Activated naive CD4-positive, alpha-beta T cell treated with anti-CD3 and anti-CD28 coated beads, Interleukin-2, amount 50 U/mL, for 24 hours (primary cell): ENCODE results near the gene ZNF205.
"Not testable (repeated sequence)": the region's sequence is repeated elsewhere in the genome, so short reads cannot be mapped to it uniquely, and the experiment has no call there.

Experiments used
- H3K27ac Mint-ChIP-seq: one replicate; pipeline ENCODE4 v1.8.0; 2021; ENCODE audit warnings: mild to moderate bottlenecking, mixed read lengths
- H3K27me3 Mint-ChIP-seq: one replicate; pipeline ENCODE4 v1.8.0; 2021; ENCODE audit warnings: mixed read lengths
- H3K36me3 Mint-ChIP-seq: one replicate; pipeline ENCODE4 v1.8.0; 2021; ENCODE audit warnings: mixed read lengths
- H3K4me1 Mint-ChIP-seq: one replicate; pipeline ENCODE4 v1.8.0; 2021; ENCODE audit warnings: mixed read lengths
- H3K4me3 Mint-ChIP-seq: one replicate; pipeline ENCODE4 v1.8.0; 2021; ENCODE audit warnings: mild to moderate bottlenecking, mixed read lengths
- H3K9me3 Mint-ChIP-seq: one replicate; pipeline ENCODE4 v1.8.0; 2021; ENCODE audit warnings: mixed read lengths

ZNF205 gene

DNA sequence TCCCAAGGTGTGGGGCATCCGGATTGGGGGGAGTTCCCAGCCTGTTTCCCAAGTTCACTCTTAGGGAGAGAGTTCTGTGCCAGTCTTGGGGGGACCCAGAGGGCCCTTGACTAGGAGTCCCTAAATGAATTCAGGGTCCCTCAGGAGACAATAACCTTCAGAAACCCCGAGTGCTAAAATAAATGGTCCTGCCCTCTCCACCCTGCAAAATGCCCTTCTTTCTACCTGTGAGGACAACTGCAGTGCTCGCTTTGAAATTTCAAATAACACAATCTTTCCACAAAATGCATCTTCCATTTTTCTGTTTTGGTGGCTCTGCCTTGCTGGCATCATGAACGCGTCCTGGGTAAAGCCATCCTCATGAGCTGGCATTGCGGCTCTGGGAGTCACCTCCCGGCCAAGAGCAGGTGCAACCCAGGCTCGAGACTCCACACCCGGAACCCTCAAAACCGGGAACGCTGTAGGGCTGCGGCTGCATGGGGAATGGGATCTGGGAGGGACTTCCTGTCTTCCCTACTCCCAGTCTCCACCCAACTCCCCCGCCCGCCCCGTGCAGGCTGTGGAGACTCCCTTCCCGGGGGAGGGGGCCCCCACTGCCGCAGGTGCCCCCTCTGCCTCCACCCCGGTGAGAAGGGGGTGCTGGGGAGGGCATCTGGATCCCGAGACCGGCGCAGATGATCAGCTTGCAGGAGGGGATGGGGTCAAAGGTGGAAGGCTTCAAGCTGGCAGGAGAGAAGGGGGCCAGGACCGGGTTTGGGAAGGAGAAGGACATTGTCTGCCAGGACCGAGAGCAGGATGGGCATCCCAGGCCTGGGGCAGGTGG, at the start of gene ZNF205:
ZNF205 (plus strand) TSS at position 529 of the 823 bp plus-strand sequence. CDS start 845 bp downstream, outside the sequence.
- no peak within 1 kb of the TSS for H3K4me3 Mint-ChIP-seq
- H3K4me1 Mint-ChIP-seq, result peaks cover 2% of the 10 kb centered on the region
- H3K27ac Mint-ChIP-seq, result no peak within 1 kb of the TSS
- no peaks in the 10 kb centered on the region for H3K27me3 Mint-ChIP-seq
- peaks cover 3% of the 10 kb centered on the region for H3K36me3 Mint-ChIP-seq
- H3K9me3 Mint-ChIP-seq, result no peaks in the 10 kb centered on the region

DNA sequence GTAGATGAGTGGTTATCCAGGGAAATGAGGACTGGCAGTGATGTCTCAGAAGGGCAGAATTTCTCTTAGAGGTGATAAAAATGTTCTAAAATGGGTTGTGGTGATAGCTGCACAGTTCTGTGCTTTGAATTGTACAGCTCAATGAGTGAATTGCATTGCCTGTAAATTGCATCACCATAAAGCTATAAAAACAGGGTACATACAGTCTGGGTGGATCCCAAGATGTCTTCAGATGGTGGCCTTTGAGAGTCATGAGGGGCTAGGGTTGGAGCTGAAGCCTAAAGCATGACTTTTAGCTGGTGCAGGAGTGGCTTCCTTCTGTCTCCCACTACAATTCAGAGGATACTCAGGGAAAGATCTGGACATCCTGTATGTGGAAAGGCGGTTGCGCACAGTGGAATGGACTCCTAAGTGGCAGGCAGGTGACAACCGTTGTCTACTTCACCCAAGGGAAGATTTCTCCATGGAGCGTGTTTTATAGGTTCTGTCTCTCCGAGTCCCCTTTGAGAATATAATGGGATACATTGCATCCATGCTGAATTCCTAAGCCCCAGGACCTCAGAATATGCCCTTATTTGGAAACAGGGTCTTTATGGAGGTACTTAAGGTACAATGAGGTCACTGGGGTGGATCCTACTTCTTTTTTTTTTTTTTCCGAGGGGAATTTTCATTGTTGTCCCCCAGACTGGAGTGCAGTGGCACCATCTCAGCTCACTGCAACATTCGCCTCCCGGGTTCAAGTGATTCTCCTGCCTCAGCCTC, 48.6 kb upstream of the ZNF205 start:
- peaks cover 55% of the 10 kb centered on the region for H3K4me1 Mint-ChIP-seq
- peak overlapping the region; percentile 89 for H3K27ac Mint-ChIP-seq

DNA sequence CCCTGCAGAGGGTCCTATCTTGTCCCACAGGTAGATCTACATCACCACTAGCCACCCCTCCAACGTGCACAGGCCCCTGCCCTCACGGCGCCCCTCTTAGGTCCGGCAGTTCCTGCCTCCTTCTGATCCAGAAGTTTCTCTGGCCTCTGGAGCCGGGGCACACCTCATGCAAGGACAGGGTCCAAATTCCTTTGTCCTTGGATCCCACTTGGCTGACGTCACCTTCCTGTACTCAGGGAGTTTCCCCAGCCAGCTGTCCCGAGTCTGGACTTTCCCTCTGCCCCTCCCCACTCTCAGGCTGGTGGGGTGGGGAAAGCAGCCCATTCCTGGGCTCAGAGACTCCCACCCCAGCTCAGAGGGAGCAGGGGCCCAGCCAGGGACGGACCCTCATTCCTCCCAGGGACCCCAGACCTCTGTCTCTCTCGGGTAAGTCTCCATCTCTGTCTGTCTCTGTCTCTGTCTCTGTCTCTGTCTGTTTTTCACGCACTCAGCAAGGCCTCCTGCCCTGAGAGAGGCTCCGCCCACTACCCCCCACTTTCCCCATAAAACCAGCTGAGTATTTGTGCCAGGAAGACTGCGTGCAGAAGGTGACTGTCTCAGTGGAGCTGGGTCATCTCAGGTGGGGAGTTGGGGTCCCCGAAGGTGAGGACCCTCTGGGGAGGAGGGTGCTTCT, 47.2 kb upstream of the ZNF205 start, which contains the start of gene IL32:
IL32 (plus strand) TSS at position 572 of the 673 bp plus-strand sequence. CDS start 172 bp downstream, outside the sequence.
- Mint-ChIP-seq H3K4me1 (peaks cover 60% of the 10 kb centered on the region), H3K9me3 (no peaks in the 10 kb centered on the region), H3K4me3 (peak within 1 kb of the TSS; percentile 100), H3K27ac (peak within 1 kb of the TSS; percentile 99), H3K36me3 (peaks cover 14% of the 10 kb centered on the region), H3K27me3 (no peaks in the 10 kb centered on the region)

More for the DNA sequence above, 48.6 kb upstream of the ZNF205 start:
- Mint-ChIP-seq H3K27me3 (no peaks in the 10 kb centered on the region), H3K9me3 (no peaks in the 10 kb centered on the region), H3K4me3 (peak overlapping the region; percentile 39), H3K36me3 (peaks cover 8% of the 10 kb centered on the region)

DNA sequence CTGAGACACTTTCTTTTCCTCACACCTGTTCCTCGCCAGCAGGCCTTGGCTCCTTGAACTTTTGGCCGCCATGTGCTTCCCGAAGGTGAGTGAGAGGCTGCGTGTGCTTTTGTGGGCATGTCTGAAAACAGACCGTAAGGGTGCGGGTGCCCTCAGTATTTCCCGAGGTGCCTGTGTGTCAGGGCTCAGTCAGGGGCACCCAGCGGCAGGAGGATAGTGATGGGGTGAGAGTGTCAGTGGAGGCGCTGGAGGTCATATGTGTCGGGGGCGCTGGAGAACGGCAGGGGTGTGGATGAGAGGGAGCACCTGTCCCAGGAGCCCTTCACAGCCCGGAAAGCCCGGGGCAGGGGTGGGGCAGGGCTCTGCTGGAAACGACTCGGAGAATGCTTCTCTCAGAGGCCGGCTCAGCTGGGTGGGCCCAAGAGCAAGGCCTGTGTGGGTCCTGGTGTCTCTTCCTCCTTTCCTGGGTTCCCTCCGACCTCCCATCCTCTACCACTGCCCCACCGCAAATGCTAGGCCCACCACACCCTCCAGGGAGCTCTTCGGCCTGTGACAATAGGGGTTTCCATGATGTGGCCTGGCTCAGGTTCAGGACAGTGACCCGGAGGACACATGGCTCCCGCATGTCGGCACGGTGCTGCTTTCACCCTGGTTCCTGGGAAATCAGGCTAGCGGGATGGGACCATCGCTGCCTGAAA, 46.5 kb upstream of the ZNF205 start:
- H3K4me3 Mint-ChIP-seq, result peak overlapping the region; percentile 100
- peaks cover 59% of the 10 kb centered on the region for H3K4me1 Mint-ChIP-seq
- H3K36me3 Mint-ChIP-seq, result peaks cover 15% of the 10 kb centered on the region
- no peaks in the 10 kb centered on the region for H3K27me3 Mint-ChIP-seq
- no peaks in the 10 kb centered on the region for H3K9me3 Mint-ChIP-seq
- H3K27ac Mint-ChIP-seq, result peak overlapping the region; percentile 99

DNA sequence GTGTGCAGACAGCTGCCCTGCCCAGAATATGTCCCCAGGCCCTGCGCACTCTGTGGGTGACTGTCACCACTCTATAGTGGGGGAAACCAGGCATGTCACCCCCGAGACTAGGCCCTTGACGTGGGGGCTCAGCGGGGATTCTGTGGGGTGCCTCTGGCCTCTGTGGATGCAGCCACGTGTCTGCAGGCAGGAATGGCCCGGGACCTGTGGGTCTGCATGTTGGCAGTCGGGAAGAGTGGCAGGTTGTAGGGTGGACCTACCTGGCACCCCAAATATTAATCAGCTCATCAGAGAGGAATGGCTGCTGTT, 46.0 kb upstream of the ZNF205 start:
- H3K27me3 Mint-ChIP-seq, result no peaks in the 10 kb centered on the region
- no peaks in the 10 kb centered on the region for H3K9me3 Mint-ChIP-seq
- peaks cover 15% of the 10 kb centered on the region for H3K36me3 Mint-ChIP-seq
- peaks cover 64% of the 10 kb centered on the region for H3K4me1 Mint-ChIP-seq
- peak overlapping the region; percentile 100 for H3K4me3 Mint-ChIP-seq
- H3K27ac Mint-ChIP-seq, result peak overlapping the region; percentile 99

DNA sequence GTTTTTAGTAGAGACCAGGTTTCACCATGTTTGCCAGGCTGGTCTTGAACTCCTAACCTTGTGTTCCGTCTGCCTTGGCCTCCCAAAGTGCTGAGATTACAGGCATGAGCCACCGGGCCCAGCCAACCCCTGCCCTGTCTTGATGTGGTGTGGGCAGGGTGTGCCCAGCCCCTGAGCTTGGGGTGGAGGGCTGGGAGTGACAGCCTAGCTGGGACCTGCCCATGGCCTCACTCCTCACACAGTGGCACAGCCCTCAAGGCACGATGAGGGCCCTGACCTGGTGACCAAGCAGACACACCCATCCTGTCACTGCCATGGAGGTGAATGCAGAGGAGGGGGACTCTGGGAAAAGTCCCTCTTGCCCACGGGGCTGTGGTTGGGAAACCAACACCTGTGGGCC, 43.9 kb upstream of the ZNF205 start:
- Mint-ChIP-seq H3K9me3 (no peaks in the 10 kb centered on the region), H3K27ac (peak overlapping the region; percentile 95), H3K36me3 (peaks cover 15% of the 10 kb centered on the region), H3K4me1 (peaks cover 70% of the 10 kb centered on the region), H3K4me3 (peak overlapping the region; percentile 100), H3K27me3 (no peaks in the 10 kb centered on the region)

DNA sequence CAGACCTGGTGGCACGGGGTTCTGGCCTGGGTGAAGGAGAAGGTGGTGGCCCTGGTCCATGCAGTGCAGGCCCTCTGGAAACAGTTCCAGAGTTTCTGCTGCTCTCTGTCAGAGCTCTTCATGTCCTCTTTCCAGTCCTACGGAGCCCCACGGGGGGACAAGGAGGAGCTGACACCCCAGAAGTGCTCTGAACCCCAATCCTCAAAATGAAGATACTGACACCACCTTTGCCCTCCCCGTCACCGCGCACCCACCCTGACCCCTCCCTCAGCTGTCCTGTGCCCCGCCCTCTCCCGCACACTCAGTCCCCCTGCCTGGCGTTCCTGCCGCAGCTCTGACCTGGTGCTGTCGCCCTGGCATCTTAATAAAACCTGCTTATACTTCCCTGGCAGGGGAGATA, 43.2 kb upstream of the ZNF205 start:
- Mint-ChIP-seq H3K36me3 (peaks cover 15% of the 10 kb centered on the region), H3K27ac (peak overlapping the region; percentile 80), H3K4me1 (peaks cover 70% of the 10 kb centered on the region), H3K4me3 (peak overlapping the region; percentile 26)
- H3K9me3 Mint-ChIP-seq, H3K27me3 Mint-ChIP-seq: not testable (repeated sequence)

DNA sequence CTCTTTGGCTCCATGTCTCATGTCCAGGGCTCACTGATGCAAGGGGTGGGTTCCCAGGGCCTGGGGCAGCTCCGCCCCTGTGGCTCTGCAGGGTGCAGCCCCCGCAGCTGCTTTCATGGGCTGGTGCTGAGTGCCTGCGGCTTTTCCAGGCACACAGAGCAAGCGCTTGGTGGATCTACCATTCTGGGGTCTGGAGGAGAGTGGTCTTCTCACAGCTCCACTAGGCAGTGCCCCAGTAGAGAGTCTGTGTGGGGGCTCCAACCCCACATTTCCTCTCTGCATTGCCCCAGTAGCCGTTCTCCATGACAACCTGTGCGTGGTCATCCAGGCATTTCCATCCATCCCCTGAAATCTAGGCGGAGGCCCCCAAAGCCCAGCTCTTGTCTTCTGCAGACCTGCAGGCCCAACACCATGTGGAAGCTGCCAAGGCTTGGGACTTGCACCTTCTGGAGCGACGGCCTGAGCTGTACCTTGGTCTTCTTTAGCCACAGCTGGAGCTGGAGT, 41.7 kb upstream of the ZNF205 start:
- no peaks in the 10 kb centered on the region for H3K9me3 Mint-ChIP-seq
- peak overlapping the region; percentile 80 for H3K27ac Mint-ChIP-seq
- H3K27me3 Mint-ChIP-seq, result no peaks in the 10 kb centered on the region
- H3K4me1 Mint-ChIP-seq, result peaks cover 73% of the 10 kb centered on the region
- peak overlapping the region; percentile 36 for H3K4me3 Mint-ChIP-seq
- peaks cover 11% of the 10 kb centered on the region for H3K36me3 Mint-ChIP-seq

DNA sequence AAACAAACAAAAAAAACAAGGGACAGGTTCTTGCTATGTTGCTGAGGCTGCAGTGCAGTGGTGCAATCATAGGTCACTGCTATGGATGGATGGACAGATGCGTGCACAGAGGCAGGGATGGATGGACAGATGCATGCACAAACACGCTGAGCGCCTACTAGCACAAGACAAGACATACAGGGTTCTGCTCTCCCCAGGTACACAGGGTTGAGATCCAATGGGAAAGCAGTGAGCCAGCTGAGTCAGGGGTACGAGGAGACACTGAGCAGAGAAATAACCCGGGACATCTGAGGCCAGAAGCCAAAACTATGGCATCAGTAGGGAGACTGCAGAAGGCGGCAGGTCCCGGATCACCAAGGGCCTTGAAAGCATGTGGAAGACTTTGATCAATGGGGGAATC, 40.7 kb upstream of the ZNF205 start:
- H3K27me3 Mint-ChIP-seq, result no peaks in the 10 kb centered on the region
- H3K27ac Mint-ChIP-seq, result peak overlapping the region; percentile 56
- H3K36me3 Mint-ChIP-seq, result peaks cover 10% of the 10 kb centered on the region
- H3K9me3 Mint-ChIP-seq, result no peaks in the 10 kb centered on the region
- peaks cover 79% of the 10 kb centered on the region for H3K4me1 Mint-ChIP-seq
- no peak overlapping the region for H3K4me3 Mint-ChIP-seq

DNA sequence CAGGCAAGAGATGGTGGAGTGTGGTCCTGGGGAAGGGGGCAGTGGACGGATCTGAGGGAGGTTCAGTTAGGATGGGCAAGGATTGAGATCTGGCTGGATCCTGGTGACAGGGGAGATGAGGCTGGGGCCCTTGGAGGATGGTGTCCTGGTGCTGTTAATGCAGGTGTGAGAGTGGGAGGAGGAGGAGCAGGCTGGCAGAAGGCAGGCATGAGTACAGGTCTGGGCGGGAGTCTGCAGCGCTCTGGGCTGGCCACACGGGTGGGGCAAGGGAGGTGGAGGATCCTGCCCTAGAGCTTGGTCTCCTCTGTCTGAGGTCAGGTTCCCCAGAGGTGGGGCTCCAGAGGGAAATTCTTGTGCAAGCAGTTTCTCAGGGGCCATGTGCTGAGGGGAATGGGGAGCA, 40.2 kb upstream of the ZNF205 start:
- not testable (repeated sequence) for H3K9me3 Mint-ChIP-seq, H3K36me3 Mint-ChIP-seq, H3K27me3 Mint-ChIP-seq, H3K4me3 Mint-ChIP-seq
- Mint-ChIP-seq H3K27ac (peak overlapping the region; percentile 51), H3K4me1 (peaks cover 84% of the 10 kb centered on the region)

DNA sequence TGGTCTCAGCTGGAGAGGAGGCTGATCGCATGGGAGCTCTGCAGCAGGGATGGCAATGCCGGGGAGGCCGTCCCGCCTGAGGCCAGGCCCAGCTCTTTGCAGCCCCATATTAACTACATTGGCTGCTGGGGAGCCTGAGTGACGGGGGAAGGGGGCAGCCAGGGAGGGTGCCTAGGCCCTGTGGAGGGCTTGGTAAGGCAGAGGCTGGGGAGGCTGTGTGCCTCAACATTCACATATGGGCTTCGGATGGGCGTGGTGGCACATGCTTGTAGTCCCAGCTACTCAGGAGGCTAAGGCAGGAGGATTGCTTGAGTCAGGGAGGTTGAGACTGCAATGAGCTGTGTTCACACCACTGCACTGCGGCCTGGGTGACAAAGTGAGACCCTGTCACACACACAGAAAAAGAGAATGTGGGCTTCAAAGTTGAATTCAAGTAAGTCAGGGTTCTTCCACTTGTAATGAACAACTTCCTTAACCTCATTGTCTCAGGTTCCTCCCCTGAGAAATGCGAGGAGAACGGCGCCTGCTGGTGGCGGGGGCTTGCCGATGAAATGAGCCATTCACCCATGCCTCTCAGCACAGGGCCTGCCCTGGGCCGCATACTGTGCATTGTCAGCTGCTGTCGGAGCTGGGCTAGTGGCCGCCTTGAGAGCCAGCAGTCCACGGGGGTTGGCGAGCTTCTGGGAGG, 39.7 kb upstream of the ZNF205 start:
- Mint-ChIP-seq H3K4me3 (peak overlapping the region; percentile 39), H3K4me1 (peaks cover 86% of the 10 kb centered on the region)
- H3K9me3 Mint-ChIP-seq, H3K27ac Mint-ChIP-seq, H3K27me3 Mint-ChIP-seq, H3K36me3 Mint-ChIP-seq: not testable (repeated sequence)

DNA sequence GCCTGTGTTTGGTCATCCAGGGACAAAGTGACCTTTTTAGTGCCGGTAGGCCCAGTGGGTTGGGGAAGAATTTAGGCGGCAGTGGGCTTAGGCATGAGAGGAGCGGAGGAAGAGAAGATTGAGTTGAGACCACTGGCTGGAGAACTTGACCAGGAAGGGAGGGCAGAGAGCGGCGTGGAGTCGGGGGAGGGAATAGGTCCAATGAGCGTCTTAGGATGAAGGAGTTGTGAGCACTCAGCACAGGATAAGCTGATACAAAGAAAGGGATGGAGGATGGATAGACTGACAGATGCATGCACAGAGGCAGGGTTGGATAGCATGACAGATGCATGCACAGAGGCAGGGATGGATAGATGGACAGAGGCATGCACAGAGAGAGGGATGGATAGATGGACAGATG, 38.9 kb upstream of the ZNF205 start:
- peak overlapping the region; percentile 39 for H3K4me3 Mint-ChIP-seq
- peaks cover 86% of the 10 kb centered on the region for H3K4me1 Mint-ChIP-seq
- H3K27me3 Mint-ChIP-seq, result no peaks in the 10 kb centered on the region
- H3K36me3 Mint-ChIP-seq, result peaks cover 9% of the 10 kb centered on the region
- no peaks in the 10 kb centered on the region for H3K9me3 Mint-ChIP-seq
- H3K27ac Mint-ChIP-seq, result peak overlapping the region; percentile 79

DNA sequence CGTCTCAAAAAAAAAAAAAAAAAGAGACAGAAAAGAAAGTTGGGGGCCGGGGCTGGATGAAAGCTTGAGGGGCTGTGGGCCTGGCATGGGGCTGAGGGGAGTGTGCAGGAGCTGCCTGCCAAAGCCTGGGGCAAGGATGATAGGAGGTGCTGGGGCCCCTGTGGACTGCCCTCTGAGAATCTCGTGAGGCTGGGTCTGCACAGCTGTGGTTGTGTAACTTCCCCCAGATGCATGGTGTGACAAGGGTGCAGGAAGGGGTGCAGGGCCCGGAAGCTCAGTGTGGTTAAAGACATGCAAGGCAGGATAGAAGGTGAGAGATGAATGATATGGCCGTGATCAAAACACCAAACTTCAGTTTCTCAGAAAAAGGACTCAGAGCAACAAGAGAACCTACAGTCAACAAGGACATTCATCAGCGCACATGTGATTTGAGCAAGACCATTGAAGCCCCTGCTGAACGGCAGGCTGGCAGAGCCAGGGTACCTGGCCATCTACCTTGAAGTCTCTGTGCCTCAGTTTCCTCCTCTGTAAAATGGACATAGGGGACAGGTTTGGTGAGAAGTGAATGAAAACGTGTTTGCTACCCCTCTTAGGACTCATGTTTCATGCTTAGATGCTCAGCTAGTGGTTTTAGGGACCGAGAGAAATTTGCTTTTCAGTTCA, 37.4 kb upstream of the ZNF205 start:
- Mint-ChIP-seq H3K4me3 (peak overlapping the region; percentile 79), H3K27me3 (no peaks in the 10 kb centered on the region), H3K36me3 (peaks cover 6% of the 10 kb centered on the region), H3K27ac (peak overlapping the region; percentile 95), H3K9me3 (no peaks in the 10 kb centered on the region), H3K4me1 (peaks cover 84% of the 10 kb centered on the region)

DNA sequence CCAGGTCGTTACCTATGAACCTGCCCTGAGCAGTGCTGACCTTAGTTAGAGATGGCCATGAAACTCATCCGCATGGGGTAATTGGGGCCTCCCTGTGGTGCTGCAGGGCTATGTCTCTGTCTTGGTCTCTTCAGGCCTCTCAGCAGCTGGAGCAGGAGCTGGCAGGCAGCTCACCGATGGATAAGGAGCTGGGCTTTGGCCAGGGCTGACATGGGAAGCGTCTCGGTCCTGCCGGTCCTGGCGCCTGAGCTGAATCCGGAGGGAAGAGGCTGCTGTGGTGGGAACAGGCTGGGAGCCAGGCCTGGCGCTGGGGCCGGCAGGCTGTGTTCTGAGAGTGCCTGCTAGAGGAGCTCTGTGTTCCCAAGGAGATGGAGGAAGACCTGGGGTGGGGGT, 36.9 kb upstream of the ZNF205 start:
- H3K36me3 Mint-ChIP-seq, result peaks cover 4% of the 10 kb centered on the region
- H3K4me3 Mint-ChIP-seq, result peak overlapping the region; percentile 79
- no peaks in the 10 kb centered on the region for H3K9me3 Mint-ChIP-seq
- no peaks in the 10 kb centered on the region for H3K27me3 Mint-ChIP-seq
- H3K4me1 Mint-ChIP-seq, result peaks cover 82% of the 10 kb centered on the region
- peak overlapping the region; percentile 95 for H3K27ac Mint-ChIP-seq
